Type B pancreatic cell (in vitro differentiated cells): Measurements from ENCODE around the gene PPARGC1A. TPM values are rescaled to one million over a fixed set of nuclear protein-coding genes. Genes with fewer than 3 reads are reported as not detected.

Source experiments
- DNase-seq: peaks from one replicate; pipeline ENCODE4 v3.0.0; 2021; ENCODE audit warnings: mixed read lengths; ENCODE audit not compliant: unreplicated experiment; ENCODE audit errors: extremely low spot score
- H3K27ac Mint-ChIP-seq: 2 replicates; pipeline ENCODE4 v1.8.0; 2021; ENCODE audit warnings: mild to moderate bottlenecking, mixed read lengths
- H3K27me3 Mint-ChIP-seq: 2 replicates; pipeline ENCODE4 v1.8.0; 2021; ENCODE audit warnings: mixed read lengths
- H3K36me3 Mint-ChIP-seq: 2 replicates; pipeline ENCODE4 v1.8.0; 2021; ENCODE audit warnings: mixed read lengths
- H3K4me1 Mint-ChIP-seq: one replicate; pipeline ENCODE4 v1.8.0; 2021; ENCODE audit warnings: mixed read lengths; ENCODE audit not compliant: unreplicated experiment
- H3K4me3 Mint-ChIP-seq: 2 replicates; pipeline ENCODE4 v1.8.0; 2021; ENCODE audit warnings: mild to moderate bottlenecking, mixed read lengths
- H3K9me3 Mint-ChIP-seq: 2 replicates; pipeline ENCODE4 v1.8.0; 2021; ENCODE audit warnings: mixed read lengths
- CTCF ChIP-seq: fragments of 200-600 bp; sonication (generic); conservative IDR thresholded peaks from 2 replicates; pipeline ENCODE4 v1.5.0; 2021; ENCODE audit warnings: antibody characterized with exemption, mild to moderate bottlenecking
- total RNA-seq: library from RNA; stranded (reverse); gene quantifications from 2 replicates; pipeline ENCODE4 v1.2.1, GENCODE V29; 2021; ENCODE audit warnings: low replicate concordance

The PPARGC1A gene
- total RNA-seq, 1 donor from 2014 or later = 39.4 TPM

- Mint-ChIP-seq H3K27ac (no peak overlapping the region), H3K36me3 (no peaks in the 10 kb centered on the region), H3K27me3 (peaks cover 7% of the 10 kb centered on the region), H3K9me3 (no peaks in the 10 kb centered on the region), H3K4me1 (peaks cover 5% of the 10 kb centered on the region), H3K4me3 (no peak overlapping the region)
- no peak for DNase-seq
- TF ChIP-seq CTCF = no peak
These were observed 115.8 kb downstream of the PPARGC1A start for GRCh38 chr4:23773884-23774636.

- Mint-ChIP-seq H3K4me3 (no peak overlapping the region), H3K4me1 (peaks cover 15% of the 10 kb centered on the region), H3K9me3 (no peaks in the 10 kb centered on the region), H3K27me3 (no peaks in the 10 kb centered on the region), H3K36me3 (no peaks in the 10 kb centered on the region), H3K27ac (peak overlapping the region; percentile 10)
- DNase-seq = no peak
- no peak for TF ChIP-seq CTCF
These were observed 119.8 kb downstream of the PPARGC1A start for GRCh38 chr4:23770011-23770410.

GRCh38 chr4:23769406-23769805 lies 120.4 kb downstream of the PPARGC1A start:
- no peak for DNase-seq
- no peaks in the 10 kb centered on the region for H3K36me3 Mint-ChIP-seq
- H3K9me3 Mint-ChIP-seq = no peaks in the 10 kb centered on the region
- no peaks in the 10 kb centered on the region for H3K27me3 Mint-ChIP-seq
- no peak overlapping the region for H3K27ac Mint-ChIP-seq
- H3K4me3 Mint-ChIP-seq = no peak overlapping the region
- no peak for TF ChIP-seq CTCF
- peaks cover 15% of the 10 kb centered on the region for H3K4me1 Mint-ChIP-seq

GRCh38 chr4:23768541-23768940 lies 121.3 kb downstream of the PPARGC1A start:
- no peak for TF ChIP-seq CTCF
- Mint-ChIP-seq H3K36me3 (no peaks in the 10 kb centered on the region), H3K27me3 (no peaks in the 10 kb centered on the region), H3K27ac (no peak overlapping the region), H3K4me1 (peaks cover 15% of the 10 kb centered on the region), H3K4me3 (no peak overlapping the region), H3K9me3 (no peaks in the 10 kb centered on the region)
- DNase-seq = no peak

- Mint-ChIP-seq H3K4me1 (peaks cover 15% of the 10 kb centered on the region), H3K9me3 (no peaks in the 10 kb centered on the region), H3K27ac (no peak overlapping the region), H3K4me3 (no peak overlapping the region), H3K36me3 (no peaks in the 10 kb centered on the region), H3K27me3 (no peaks in the 10 kb centered on the region)
- no peak for TF ChIP-seq CTCF
- DNase-seq = no peak
These were observed 123.5 kb downstream of the PPARGC1A start for GRCh38 chr4:23766344-23766743.

GRCh38 chr4:23763559-23763958 lies 126.3 kb downstream of the PPARGC1A start:
- no peak for DNase-seq
- peaks cover 10% of the 10 kb centered on the region for H3K4me1 Mint-ChIP-seq
- peaks cover 3% of the 10 kb centered on the region for H3K27me3 Mint-ChIP-seq
- H3K9me3 Mint-ChIP-seq = peaks cover 6% of the 10 kb centered on the region
- TF ChIP-seq CTCF = no peak
- no peaks in the 10 kb centered on the region for H3K36me3 Mint-ChIP-seq
- no peak overlapping the region for H3K4me3 Mint-ChIP-seq
- H3K27ac Mint-ChIP-seq = no peak overlapping the region
